Breast epithelium (tissue), 3 donors: Measurements from ENCODE around the gene TAS2R41.

Experiments used
- CTCF ChIP-seq, 3 donors: fragments of 450-650 bp; IDR thresholded peaks; one replicate each; pipeline ENCODE4 v1.5.1; 2016 to 2017; ENCODE audit warnings: antibody characterized with exemption in 3 of 3, mild to moderate bottlenecking in 3 of 3, moderate library complexity in 3 of 3
- POLR2AphosphoS5 ChIP-seq, 3 donors: sonication (generic); formaldehyde crosslinking; IDR thresholded peaks; one replicate each; pipeline ENCODE4 v1.6.1; 2017; ENCODE audit warnings: antibody characterized with exemption in 3 of 3

- no peak for TF ChIP-seq CTCF (IDR thresholded peaks at IDR 0.05)
- no peak for TF ChIP-seq POLR2AphosphoS5 (IDR thresholded peaks at IDR 0.05)
Measured at GRCh38 chr7:143504215-143504936, 26.7 kb downstream of the TAS2R41 start.
